GM12878 (cell line): Measurements from ENCODE around the gene PRX. TPM values are rescaled to one million over a fixed set of nuclear protein-coding genes. Genes with fewer than 3 reads are reported as not detected.

Experiments used
- ATAC-seq: fragments of 200-7000 bp; cut with Tn5 transposase; 3 replicates; pipeline ENCODE4 v1.9.1; 2020; ENCODE audit warnings: mild to moderate bottlenecking, moderate library complexity
- BruUV-seq: library from RNA; stranded (reverse); fragments of 400-500 nt; replicated peaks from 2 replicates; lab custom pipeline; 2021; lab: Mats Ljungman, UMichigan
- CTCF ChIA-PET: fragments of 300-600 bp; sonication (Branson Sonifier 250); formaldehyde crosslinking; extraction: SDS; loops from one replicate; lab custom pipeline; 2021; ENCODE audit warnings: inconsistent platforms; lab: Yijun Ruan, JAX
- POLR2A ChIA-PET: fragments of 350-600 bp; formaldehyde crosslinking; extraction: SDS; loops from one replicate; lab custom pipeline; 2021; ENCODE audit warnings: inconsistent platforms; lab: Charles Lee
- RAD21 ChIA-PET: fragments of 300-600 bp; sonication (Branson Sonifier 250); formaldehyde crosslinking; loops from one replicate; lab custom pipeline; 2023; ENCODE audit warnings: antibody characterized with exemption; ENCODE audit not compliant: unreplicated experiment; lab: Charles Lee
- SMC1A ChIA-PET: fragments of 300-600 bp; sonication (Branson Sonifier 250); formaldehyde crosslinking; loops from one replicate; lab custom pipeline; 2023; ENCODE audit not compliant: unreplicated experiment, uncharacterized antibody; lab: Charles Lee
- DNase-seq: peaks from one replicate; pipeline ENCODE4 v3.0.0-alpha.2; 2011; ENCODE audit warnings: low read depth, low spot score
- FAIRE-seq: peaks from 3 replicates; lab custom pipeline; 2011; peaks lifted over from hg19 to GRCh38; lab: Jason Lieb, UNC
- H2AFZ ChIP-seq: 2 replicates; pipeline ENCODE4 v1.6.0; 2011; ENCODE audit warnings: low read depth, low read length, control low read depth; ENCODE audit not compliant: control insufficient read depth
- H3K27ac ChIP-seq: 2 replicates; pipeline ENCODE4 v1.5.1; 2011; ENCODE audit warnings: control low read depth; ENCODE audit not compliant: control insufficient read depth, insufficient read depth
- H3K27me3 ChIP-seq, 2 experiments: replicated peaks in 1 of 2; 2 replicates each; pipeline versions ENCODE4 v1.6.0 to v1.6.1; 2011; ENCODE audit warnings: low read length in 1 of 2; ENCODE audit not compliant: control insufficient read depth in 2 of 2, insufficient read depth in 2 of 2
- H3K36me3 ChIP-seq, 2 experiments: 2 replicates each; pipeline ENCODE4 v1.5.1; 2011; ENCODE audit warnings: low read length in 1 of 2; ENCODE audit not compliant: control insufficient read depth in 2 of 2, insufficient read depth in 2 of 2
- H3K4me1 ChIP-seq: 2 replicates; pipeline ENCODE4 v1.6.1; 2011; ENCODE audit warnings: mild to moderate bottlenecking, low read length, moderate library complexity, mixed read lengths; ENCODE audit not compliant: control insufficient read depth, insufficient read depth
- H3K4me2 ChIP-seq: 2 replicates; pipeline ENCODE4 v1.6.0; 2011; ENCODE audit warnings: control low read depth; ENCODE audit not compliant: control insufficient read depth, insufficient read depth
- H3K4me3 ChIP-seq: fragments of 200-600 bp; sonication (generic); 2 replicates; pipeline ENCODE4 v1.5.1; 2016
- H3K79me2 ChIP-seq: 2 replicates; pipeline ENCODE4 v1.6.0; 2011; ENCODE audit warnings: low read length; ENCODE audit not compliant: control insufficient read depth, insufficient read depth
- H3K9ac ChIP-seq: 2 replicates; pipeline ENCODE4 v1.8.0; 2011; ENCODE audit warnings: low read length, control low read depth, mixed read lengths; ENCODE audit not compliant: control insufficient read depth, insufficient read depth
- H3K9me3 ChIP-seq: replicated peaks from 3 replicates; pipeline ENCODE4 v1.5.1; 2011; ENCODE audit warnings: mild to moderate bottlenecking, low read length; ENCODE audit not compliant: control insufficient read depth, insufficient read depth
- H4K20me1 ChIP-seq: 2 replicates; pipeline ENCODE4 v1.6.0; 2011; ENCODE audit not compliant: control insufficient read depth, insufficient read depth
- BCL11A ChIP-seq: IDR thresholded peaks from 2 replicates; pipeline ENCODE4 v1.6.1; 2011; ENCODE audit warnings: low read depth, low read length
- BMI1 ChIP-seq: fragments of 450-650 bp; IDR thresholded peaks from 2 replicates; pipeline ENCODE4 v1.6.1; 2016; ENCODE audit warnings: mild to moderate bottlenecking, moderate library complexity, borderline replicate concordance
- CBX3 ChIP-seq: fragments of 200-600 bp; sonication (generic); IDR thresholded peaks from 2 replicates; pipeline ENCODE4 v1.6.1; 2016; ENCODE audit warnings: low read depth, borderline replicate concordance
- EP300 ChIP-seq, 2 experiments: fragments of 150-350 bp in 1 of 2; IDR thresholded peaks; 2 replicates each; pipeline ENCODE4 v1.6.1; 2011 to 2012; ENCODE audit warnings: low read depth in 2 of 2, low read length in 2 of 2, borderline replicate concordance in 1 of 2, improper control_type of control experiment in 1 of 2, inconsistent platforms in 1 of 2; ENCODE audit not compliant: control insufficient read depth in 1 of 2
- ETV6 ChIP-seq, 2 experiments: fragments of 450-650 bp in 1 of 2; IDR thresholded peaks in 1 of 2; conservative IDR thresholded peaks in 1 of 2; 2 replicates each; pipeline ENCODE4 v1.6.1; 2014; ENCODE audit warnings: antibody characterized with exemption in 1 of 2, borderline replicate concordance in 1 of 2, low read depth in 1 of 2, mild to moderate bottlenecking in 1 of 2, moderate library complexity in 1 of 2
- TBL1XR1 ChIP-seq: IDR thresholded peaks from 2 replicates; pipeline ENCODE4 v1.6.1; 2012; ENCODE audit warnings: low read depth, low read length, improper control_type of control experiment
- YBX1 ChIP-seq: fragments of 450-650 bp; IDR thresholded peaks from 2 replicates; pipeline ENCODE4 v1.6.1; 2016; ENCODE audit warnings: antibody characterized with exemption
- ZNF384 ChIP-seq: IDR thresholded peaks from 2 replicates; pipeline ENCODE4 v1.6.1; 2012; ENCODE audit warnings: low read depth, mild to moderate bottlenecking, low read length, improper control_type of control experiment, borderline replicate concordance
- WGBS: methylation state at CpG from one replicate; pipeline ENCODE4 v1.1.6; 2016; ENCODE audit warnings: low lambda C conversion rate; ENCODE audit not compliant: insufficient replicate concordance, insufficient coverage; ENCODE audit errors: missing lambda C conversion rate; 5-methylcytosine and 5-hydroxymethylcytosine counted together
- in situ Hi-C: fragments of 300-500 bp; cut with MboI; formaldehyde crosslinking; loops from 9 replicates; pipeline ENCODE4 v1.14.3; 2018; ENCODE audit warnings: mixed read lengths
- intact Hi-C: fragments of 100-400 bp; cut with micrococcal nuclease; formaldehyde crosslinking; loops from one replicate; pipeline ENCODE4 v1.14.2; 2022; ENCODE audit not compliant: unreplicated experiment
- polyA plus RNA-seq, 11 experiments: library from polyadenylated mRNA; depleted of rRNA in 4 of 11; unstranded in 6 of 11; stranded (reverse) in 5 of 11; fragments of >200 nt; fragmentation: Nextera tagmentation in 4 of 11; fragmentation: Illumina TruSeq in 1 of 11; extraction: Ambion mirVana in 4 of 11; extraction: Trizol in 1 of 11; gene quantifications; 1 replicate in 1 of 11; 2 replicates in 10 of 11; pipeline versions ENCODE4 v1.2.1 to v1.2.3, GENCODE V29; 2011 to 2016; ENCODE audit warnings: inconsistent platforms in 2 of 11, missing spikeins in 2 of 11, low read depth in 1 of 11
- total RNA-seq, 4 experiments: library from RNA; depleted of rRNA in 3 of 4; stranded (reverse); fragments of >200 nt in 3 of 4; fragmentation: Illumina TruSeq in 1 of 4; extraction: Trizol in 1 of 4; gene quantifications; 2 replicates each; pipeline versions ENCODE4 v1.2.1 to v1.2.3, GENCODE V29; 2013 to 2021
- TF ChIP-seq, protein P1 (sequence below): IDR thresholded peaks from 2 replicates; pipeline ENCODE4 v1.6.1; 2012; ENCODE audit warnings: low read depth, low read length, improper control_type of control experiment
- TF ChIP-seq, protein P2 (sequence below): IDR thresholded peaks from 2 replicates; pipeline ENCODE4 v1.6.1; 2012; ENCODE audit warnings: low read depth, low read length, improper control_type of control experiment

PRX gene
- total and polyA plus RNA-seq, 10 of the 15 experiments (the other 5 are each of a cell fraction or from before 2014, with no cell fraction given), result 0.02 to 1.4 (median 0.54) TPM; not detected in 1

DNA sequence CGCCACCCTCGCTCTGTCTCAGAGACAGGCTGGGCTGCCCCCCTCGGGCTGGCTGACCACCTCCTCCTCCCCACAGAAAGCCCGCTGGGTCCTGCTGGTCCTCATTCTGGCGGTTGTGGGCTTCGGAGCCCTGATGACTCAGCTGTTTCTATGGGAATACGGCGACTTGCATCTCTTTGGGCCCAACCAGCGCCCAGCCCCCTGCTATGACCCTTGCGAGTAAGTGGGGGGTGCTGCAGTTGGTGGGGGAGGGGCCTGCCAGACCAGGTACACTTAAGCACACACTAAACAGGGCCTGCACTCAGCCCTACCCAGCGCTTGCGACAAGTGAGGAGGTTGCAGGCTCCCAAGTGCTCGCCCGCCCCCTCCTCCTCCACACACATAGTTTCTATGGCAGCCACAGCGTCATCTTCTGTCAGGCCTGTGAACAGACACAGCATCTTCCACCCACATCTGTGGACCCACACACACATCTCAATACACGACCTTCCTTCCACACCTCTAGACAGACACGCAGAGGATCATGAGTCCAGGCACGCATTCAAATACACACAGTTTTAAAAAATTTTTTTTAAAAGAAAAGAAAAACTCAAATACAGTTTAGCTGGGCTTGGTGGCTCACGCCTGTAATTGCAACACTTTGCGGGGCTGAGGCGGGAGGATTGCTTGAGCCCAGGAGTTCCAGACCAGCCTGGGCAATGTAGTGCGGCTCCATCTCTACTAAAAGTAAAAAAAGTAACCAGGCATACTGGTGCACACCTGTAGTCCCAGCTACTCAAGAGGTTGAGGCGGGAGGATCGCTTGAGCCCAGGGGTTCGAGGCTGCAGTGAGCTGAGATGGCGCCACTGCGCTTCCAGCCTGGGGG is 46.2 kb downstream of the PRX start:
- ChIA-PET RAD21 (no interaction called here), SMC1A (no interaction called here), POLR2A (no interaction called here), CTCF (no interaction called here)
- Histone ChIP-seq H3K4me3 (no peak overlapping the region), H3K27ac (no peak overlapping the region), H3K9me3 (no peaks in the 10 kb centered on the region), H3K27me3 (no peaks in the 10 kb centered on the region), H3K36me3 (no peaks in the 10 kb centered on the region; a peak in 2 of 4 replicates), H4K20me1 (no peaks in the 10 kb centered on the region), H3K79me2 (no peaks in the 10 kb centered on the region), H3K4me2 (no peak overlapping the region), H2AFZ (no peak overlapping the region), H3K9ac (no peak overlapping the region), H3K4me1 (no peaks in the 10 kb centered on the region)
- no peak for DNase-seq
- intact Hi-C loops (no loop called here), in situ Hi-C loops (no loop called here)
- ATAC-seq, result no peak
- FAIRE-seq, result no peak
- no peak for TF ChIP-seq BMI1
- TF ChIP-seq ETV6 (conservative IDR thresholded peaks at IDR 0.05 in 1 of 2, IDR thresholded peaks at IDR 0.05 in 1 of 2; ENCODE audit: borderline replicate concordance in 1 of 2, low read depth in 1 of 2), result no peak
- TF ChIP-seq, protein P1, sequence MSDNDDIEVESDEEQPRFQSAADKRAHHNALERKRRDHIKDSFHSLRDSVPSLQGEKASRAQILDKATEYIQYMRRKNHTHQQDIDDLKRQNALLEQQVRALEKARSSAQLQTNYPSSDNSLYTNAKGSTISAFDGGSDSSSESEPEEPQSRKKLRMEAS, result no peak
- TF ChIP-seq CBX3, result no peak
- no peak for TF ChIP-seq ZNF384
- TF ChIP-seq, protein P2, sequence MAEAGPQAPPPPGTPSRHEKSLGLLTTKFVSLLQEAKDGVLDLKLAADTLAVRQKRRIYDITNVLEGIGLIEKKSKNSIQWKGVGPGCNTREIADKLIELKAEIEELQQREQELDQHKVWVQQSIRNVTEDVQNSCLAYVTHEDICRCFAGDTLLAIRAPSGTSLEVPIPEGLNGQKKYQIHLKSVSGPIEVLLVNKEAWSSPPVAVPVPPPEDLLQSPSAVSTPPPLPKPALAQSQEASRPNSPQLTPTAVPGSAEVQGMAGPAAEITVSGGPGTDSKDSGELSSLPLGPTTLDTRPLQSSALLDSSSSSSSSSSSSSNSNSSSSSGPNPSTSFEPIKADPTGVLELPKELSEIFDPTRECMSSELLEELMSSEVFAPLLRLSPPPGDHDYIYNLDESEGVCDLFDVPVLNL, result no peak
- TF ChIP-seq BCL11A, result no peak
- TF ChIP-seq EP300 (IDR thresholded peaks at IDR 0.05; ENCODE audit: borderline replicate concordance in 1 of 2, control insufficient read depth in 1 of 2, low read depth in 2 of 2, low read length in 2 of 2), result no peak
- TF ChIP-seq TBL1XR1, result no peak
- no peak for TF ChIP-seq YBX1
- WGBS, result 94% methylated on average over 25 of the region's 27 CpGs
- BruUV-seq, result no TSS peak
